Suprapubic skin (tissue), 4 donors: ENCODE results near the gene UBE2E3. TPM values are rescaled to one million over a fixed set of nuclear protein-coding genes. Genes with fewer than 3 reads are reported as not detected.

ENCODE experiments used
- DNase-seq, 2 donors: peaks; one replicate each; pipeline ENCODE4 v3.0.0-alpha.2; 2019; ENCODE audit warnings: low spot score in 2 of 2
- H3K27ac ChIP-seq: fragments of 200-600 bp; sonication (generic); one replicate; pipeline ENCODE4 v1.5.1; 2019
- H3K27me3 ChIP-seq: fragments of 200-600 bp; sonication (generic); one replicate; pipeline ENCODE4 v1.5.1; 2019
- H3K36me3 ChIP-seq: fragments of 200-600 bp; sonication (generic); one replicate; pipeline ENCODE4 v1.5.1; 2019
- H3K4me1 ChIP-seq: fragments of 200-600 bp; sonication (generic); one replicate; pipeline ENCODE4 v1.5.1; 2019
- H3K4me3 ChIP-seq: fragments of 200-600 bp; sonication (generic); one replicate; pipeline ENCODE4 v1.5.1; 2019; ENCODE audit warnings: mild to moderate bottlenecking
- H3K9me3 ChIP-seq: fragments of 200-600 bp; sonication (generic); one replicate; pipeline ENCODE4 v1.5.1; 2019
- CTCF ChIP-seq, 2 donors: fragments of 200-600 bp in 1 of 2; fragments of 450-650 bp in 1 of 2; sonication (generic) in 1 of 2; IDR thresholded peaks; one replicate each; pipeline ENCODE4 v1.5.1; 2016 to 2019; ENCODE audit warnings: antibody characterized with exemption in 2 of 2, mild to moderate bottlenecking in 1 of 2, moderate library complexity in 1 of 2
- EP300 ChIP-seq: sonication (generic); formaldehyde crosslinking; IDR thresholded peaks from one replicate; pipeline ENCODE4 v1.6.1; 2017; ENCODE audit warnings: antibody characterized with exemption
- POLR2A ChIP-seq, 2 donors: fragments of 450-650 bp; IDR thresholded peaks; one replicate each; pipeline ENCODE4 v1.6.1; 2017; ENCODE audit warnings: antibody characterized with exemption in 2 of 2, mild to moderate bottlenecking in 2 of 2, moderate library complexity in 2 of 2
- POLR2AphosphoS5 ChIP-seq, 3 donors: sonication (generic); formaldehyde crosslinking; IDR thresholded peaks; one replicate each; pipeline ENCODE4 v1.6.1; 2017; ENCODE audit warnings: antibody characterized with exemption in 3 of 3
- WGBS: methylation state at CpG from one replicate; pipeline ENCODE4 v1.1.5; 2018; 5-methylcytosine and 5-hydroxymethylcytosine counted together
- total RNA-seq, 4 donors: library from RNA; depleted of rRNA; stranded (reverse); fragments of >200 nt; gene quantifications; one replicate each; pipeline ENCODE4 v1.1.0, GENCODE V29; 2016

The UBE2E3 gene
- total RNA-seq, 4 donors from 2014 or later: 50.6 to 79.5 (median 66.1) TPM

GRCh38 chr2:181070836-181071200 is 90.4 kb downstream of the UBE2E3 start:
- Histone ChIP-seq H3K9me3 (no peaks in the 10 kb centered on the region), H3K27ac (no peak overlapping the region), H3K4me3 (no peak overlapping the region), H3K27me3 (no peaks in the 10 kb centered on the region), H3K36me3 (no peaks in the 10 kb centered on the region), H3K4me1 (no peaks in the 10 kb centered on the region)
- no peak for DNase-seq
- TF ChIP-seq EP300 (no peak), POLR2AphosphoS5 (IDR thresholded peaks at IDR 0.05) (no peak), CTCF (IDR thresholded peaks at IDR 0.05) (no peak), POLR2A (IDR thresholded peaks at IDR 0.05) (no peak)
- 89% methylated on average over 5 of the region's 5 CpGs for WGBS

- H3K27ac ChIP-seq: no peak overlapping the region
- TF ChIP-seq POLR2A (IDR thresholded peaks at IDR 0.05) (no peak), CTCF (IDR thresholded peaks at IDR 0.05) (no peak), EP300 (no peak), POLR2AphosphoS5 (IDR thresholded peaks at IDR 0.05) (no peak)
- H3K9me3 ChIP-seq: no peaks in the 10 kb centered on the region
- no peak for DNase-seq
- H3K27me3 ChIP-seq: no peaks in the 10 kb centered on the region
- no peaks in the 10 kb centered on the region for H3K4me1 ChIP-seq
- H3K4me3 ChIP-seq: no peak overlapping the region
- 74% methylated on average over 6 of the region's 6 CpGs for WGBS
- no peaks in the 10 kb centered on the region for H3K36me3 ChIP-seq
Observed at GRCh38 chr2:181072486-181073235, 92.3 kb downstream of the UBE2E3 start.

DNA sequence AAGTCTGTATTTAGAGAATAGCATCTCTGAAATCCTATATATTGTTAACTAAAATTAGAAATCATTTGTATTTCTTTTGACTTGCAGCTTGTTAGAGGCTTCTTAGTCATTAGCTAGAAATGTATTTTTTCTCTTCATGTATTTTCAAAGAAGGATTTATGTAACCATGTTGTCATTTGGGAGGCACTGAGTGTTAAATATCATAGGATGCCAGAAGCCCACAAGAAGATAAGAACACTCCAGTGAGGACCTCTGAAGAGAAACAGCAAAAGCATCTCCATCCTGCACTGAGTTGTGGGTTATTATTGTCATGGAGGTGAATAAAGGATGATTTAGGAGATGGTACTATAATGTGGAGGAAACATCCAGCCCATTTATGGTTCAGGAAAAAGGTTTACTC is 93.5 kb downstream of the UBE2E3 start:
- TF ChIP-seq POLR2AphosphoS5 (IDR thresholded peaks at IDR 0.05): no peak
- no peak for TF ChIP-seq EP300
- no peak for TF ChIP-seq POLR2A (IDR thresholded peaks at IDR 0.05)
- no peak for TF ChIP-seq CTCF (IDR thresholded peaks at IDR 0.05)
- no peak overlapping the region for H3K27ac ChIP-seq

GRCh38 chr2:181074457-181074856 is 94.1 kb downstream of the UBE2E3 start:
- WGBS: 53% methylated on average over 2 of the region's 2 CpGs
- no peak overlapping the region for H3K27ac ChIP-seq

More for the DNA sequence above, 93.5 kb downstream of the UBE2E3 start:
- Histone ChIP-seq H3K4me1 (no peaks in the 10 kb centered on the region), H3K4me3 (no peak overlapping the region), H3K36me3 (no peaks in the 10 kb centered on the region), H3K27me3 (no peaks in the 10 kb centered on the region), H3K9me3 (no peaks in the 10 kb centered on the region)
- DNase-seq: no peak

GRCh38 chr2:181076658-181077057 is 96.3 kb downstream of the UBE2E3 start:
- DNase-seq: no peak
- TF ChIP-seq CTCF (IDR thresholded peaks at IDR 0.05) (no peak), POLR2A (IDR thresholded peaks at IDR 0.05) (no peak), POLR2AphosphoS5 (IDR thresholded peaks at IDR 0.05) (no peak), EP300 (no peak)
- WGBS: 24% methylated on average over 1 of the region's 1 CpG

More at GRCh38 chr2:181074457-181074856, 94.1 kb downstream of the UBE2E3 start:
- Histone ChIP-seq H3K27me3 (no peaks in the 10 kb centered on the region), H3K4me3 (no peak overlapping the region), H3K9me3 (no peaks in the 10 kb centered on the region), H3K36me3 (no peaks in the 10 kb centered on the region), H3K4me1 (no peaks in the 10 kb centered on the region)
- DNase-seq: no peak
- TF ChIP-seq EP300: no peak

More at GRCh38 chr2:181076658-181077057, 96.3 kb downstream of the UBE2E3 start:
- Histone ChIP-seq H3K4me3 (no peak overlapping the region), H3K27ac (no peak overlapping the region), H3K27me3 (no peaks in the 10 kb centered on the region), H3K4me1 (no peaks in the 10 kb centered on the region), H3K9me3 (no peaks in the 10 kb centered on the region), H3K36me3 (no peaks in the 10 kb centered on the region)
